ES-I3 (cell line): ENCODE measurements around the gene ARFGEF3.

Source experiments
- H3K36me3 ChIP-seq: 2 replicates; pipeline ENCODE4 v1.6.1; 2013; ENCODE audit warnings: mild to moderate bottlenecking, low read length, control low read depth, moderate library complexity; ENCODE audit not compliant: insufficient read depth
- H3K4me1 ChIP-seq: 2 replicates; pipeline ENCODE4 v1.6.1; 2013; ENCODE audit warnings: mild to moderate bottlenecking, control low read depth, low read length; ENCODE audit not compliant: insufficient read depth
- H3K9ac ChIP-seq: 2 replicates; pipeline ENCODE4 v1.6.1; 2013; ENCODE audit warnings: low read depth, mild to moderate bottlenecking, low read length, moderate library complexity
- H3K9me3 ChIP-seq: 2 replicates; pipeline ENCODE4 v1.6.1; 2013; ENCODE audit warnings: mild to moderate bottlenecking, low read length, moderate library complexity; ENCODE audit not compliant: control insufficient read depth, insufficient read depth

ARFGEF3 gene

GRCh38 chr6:138296381-138296780 is 134.6 kb downstream of the ARFGEF3 start:
- Histone ChIP-seq H3K9me3 (no peaks in the 10 kb centered on the region), H3K9ac (no peak overlapping the region), H3K4me1 (peaks cover under 1% of the 10 kb centered on the region; the same call in 1 of the 2 replicates), H3K36me3 (peaks cover 4% of the 10 kb centered on the region)

GRCh38 chr6:138296786-138297185 is 135.0 kb downstream of the ARFGEF3 start:
- Histone ChIP-seq H3K9me3 (no peaks in the 10 kb centered on the region), H3K4me1 (no peaks in the 10 kb centered on the region), H3K9ac (no peak overlapping the region), H3K36me3 (peaks cover 4% of the 10 kb centered on the region)

- H3K36me3 ChIP-seq, result peaks cover 4% of the 10 kb centered on the region
- no peak overlapping the region for H3K9ac ChIP-seq
- no peaks in the 10 kb centered on the region for H3K9me3 ChIP-seq
- no peaks in the 10 kb centered on the region for H3K4me1 ChIP-seq
Observed at GRCh38 chr6:138297761-138298298, 136.1 kb downstream of the ARFGEF3 start.

- no peak overlapping the region for H3K9ac ChIP-seq
- peaks cover 4% of the 10 kb centered on the region for H3K36me3 ChIP-seq
- no peaks in the 10 kb centered on the region for H3K4me1 ChIP-seq
- no peaks in the 10 kb centered on the region for H3K9me3 ChIP-seq
Observed at GRCh38 chr6:138300469-138300868, 138.7 kb downstream of the ARFGEF3 start.

- no peaks in the 10 kb centered on the region for H3K9me3 ChIP-seq
- peaks cover 4% of the 10 kb centered on the region for H3K36me3 ChIP-seq
- H3K4me1 ChIP-seq, result no peaks in the 10 kb centered on the region
- H3K9ac ChIP-seq, result no peak overlapping the region
Observed at GRCh38 chr6:138302554-138302953, 140.8 kb downstream of the ARFGEF3 start.

GRCh38 chr6:138307352-138307751 is 145.6 kb downstream of the ARFGEF3 start:
- Histone ChIP-seq H3K9ac (no peak overlapping the region), H3K9me3 (no peaks in the 10 kb centered on the region), H3K36me3 (no peaks in the 10 kb centered on the region), H3K4me1 (no peaks in the 10 kb centered on the region)

GRCh38 chr6:138307816-138308730 is 146.3 kb downstream of the ARFGEF3 start:
- H3K4me1 ChIP-seq, result no peaks in the 10 kb centered on the region
- H3K9ac ChIP-seq, result no peak overlapping the region
- H3K36me3 ChIP-seq, result no peaks in the 10 kb centered on the region
- no peaks in the 10 kb centered on the region for H3K9me3 ChIP-seq

- no peaks in the 10 kb centered on the region for H3K4me1 ChIP-seq
- H3K9ac ChIP-seq, result no peak overlapping the region
- H3K36me3 ChIP-seq, result no peaks in the 10 kb centered on the region
- no peaks in the 10 kb centered on the region for H3K9me3 ChIP-seq
Observed at GRCh38 chr6:138308731-138309110, 147.0 kb downstream of the ARFGEF3 start.

GRCh38 chr6:138309695-138310094 is 148.0 kb downstream of the ARFGEF3 start:
- no peaks in the 10 kb centered on the region for H3K4me1 ChIP-seq
- no peaks in the 10 kb centered on the region; the same call in 1 of the 2 replicates for H3K36me3 ChIP-seq
- no peaks in the 10 kb centered on the region for H3K9me3 ChIP-seq
- no peak overlapping the region for H3K9ac ChIP-seq

- H3K4me1 ChIP-seq, result no peaks in the 10 kb centered on the region
- no peaks in the 10 kb centered on the region; the same call in 1 of the 2 replicates for H3K36me3 ChIP-seq
- H3K9me3 ChIP-seq, result no peaks in the 10 kb centered on the region
- no peak overlapping the region for H3K9ac ChIP-seq
Observed at GRCh38 chr6:138310294-138310693, 148.6 kb downstream of the ARFGEF3 start.

GRCh38 chr6:138310821-138311220 is 149.1 kb downstream of the ARFGEF3 start:
- Histone ChIP-seq H3K4me1 (no peaks in the 10 kb centered on the region), H3K9ac (no peak overlapping the region)

GRCh38 chr6:138311268-138311667 is 149.5 kb downstream of the ARFGEF3 start:
- no peak overlapping the region for H3K9ac ChIP-seq
- no peaks in the 10 kb centered on the region; the same call in 1 of the 2 replicates for H3K36me3 ChIP-seq
- no peaks in the 10 kb centered on the region for H3K9me3 ChIP-seq
- no peaks in the 10 kb centered on the region for H3K4me1 ChIP-seq

More at GRCh38 chr6:138310821-138311220, 149.1 kb downstream of the ARFGEF3 start:
- Histone ChIP-seq H3K36me3 (no peaks in the 10 kb centered on the region; the same call in 1 of the 2 replicates), H3K9me3 (no peaks in the 10 kb centered on the region)

- Histone ChIP-seq H3K4me1 (no peaks in the 10 kb centered on the region), H3K9ac (no peak overlapping the region), H3K36me3 (no peaks in the 10 kb centered on the region; the same call in 1 of the 2 replicates), H3K9me3 (no peaks in the 10 kb centered on the region)
Observed at GRCh38 chr6:138318741-138319375, 157.1 kb downstream of the ARFGEF3 start.

- Histone ChIP-seq H3K4me1 (no peaks in the 10 kb centered on the region), H3K9me3 (no peaks in the 10 kb centered on the region), H3K36me3 (no peaks in the 10 kb centered on the region; the same call in 1 of the 2 replicates), H3K9ac (no peak overlapping the region)
Observed at GRCh38 chr6:138321934-138322333, 160.2 kb downstream of the ARFGEF3 start.
